ENCODE measurements around the gene DUSP2. TPM values are rescaled to one million over a fixed set of nuclear protein-coding genes. Genes with fewer than 3 reads are reported as not detected.

The DUSP2 gene
- total RNA-seq, 1 experiment from 2014 or later, result 4.9 TPM

GRCh38 chr2:96116879-96117533 lies 28.2 kb downstream of the DUSP2 start:
- Histone ChIP-seq H3K4me1 (ENCODE audit: control insufficient read depth, insufficient read depth, low read length) (no peaks in the 10 kb centered on the region), H3K27ac (ENCODE audit: low read length) (no peak overlapping the region), H3K27me3 (ENCODE audit: control insufficient read depth, insufficient read depth, low read length) (no peaks in the 10 kb centered on the region; the same call in 1 of the 2 replicates), H3K9me3 (ENCODE audit: control insufficient read depth, insufficient read depth, low read depth, low read length) (no peaks in the 10 kb centered on the region), H3K36me3 (ENCODE audit: control insufficient read depth, insufficient read depth, low read length) (no peaks in the 10 kb centered on the region), H3K4me3 (ENCODE audit: low read depth in 2 of 2, low read length in 2 of 2) (peak overlapping the region; percentile 33 to 44)
- TF ChIP-seq TCF7L2 (IDR thresholded peaks at IDR 0.05; ENCODE audit: low read depth, low read length) (no peak), CTCF (IDR thresholded peaks at IDR 0.05) (peak; percentile 98)
- in situ Hi-C loops (cut with HindIII; ENCODE audit: low pct_unique_long_range_greater_than_20kb, low sequenced_read_pairs), result no loop called here
- intact Hi-C loops (cut with micrococcal nuclease; ENCODE audit: unreplicated experiment), result no loop called here
- ATAC-seq (peak; percentile 89), DNase-seq (ENCODE audit: low read depth, low spot score) (no peak)
- ChIA-PET CTCF (interaction anchor here (1.1 to 3.0 kb wide), 3 partner anchors 20 to 95 kb away, joined by 3 to 11 read pairs (median 5); no protein-coding TSS in a partner anchor), POLR2A (no interaction called here)
- no TSS peak for BruUV-seq (replicated peaks)

GRCh38 chr2:96116424-96116878 lies 28.8 kb downstream of the DUSP2 start, which contains the start of gene ADRA2B:
Gene ADRA2B, minus strand, starts transcription at chr2:96116571. Its CDS starts 422 bp downstream, at chr2:96116149.
- in situ Hi-C loops (cut with HindIII; ENCODE audit: low pct_unique_long_range_greater_than_20kb, low sequenced_read_pairs), result no loop called here

More at GRCh38 chr2:96116424-96116878, 28.8 kb downstream of the DUSP2 start, which contains the start of gene ADRA2B:
- BruUV-seq (replicated peaks), result no TSS peak
- Histone ChIP-seq H3K4me1 (ENCODE audit: control insufficient read depth, insufficient read depth, low read length) (no peaks in the 10 kb centered on the region), H3K9me3 (ENCODE audit: control insufficient read depth, insufficient read depth, low read depth, low read length) (no peaks in the 10 kb centered on the region), H3K27ac (ENCODE audit: low read length) (no peak within 1 kb of the TSS), H3K36me3 (ENCODE audit: control insufficient read depth, insufficient read depth, low read length) (no peaks in the 10 kb centered on the region), H3K27me3 (ENCODE audit: control insufficient read depth, insufficient read depth, low read length) (no peaks in the 10 kb centered on the region; the same call in 1 of the 2 replicates), H3K4me3 (ENCODE audit: low read depth in 2 of 2, low read length in 2 of 2) (peak within 1 kb of the TSS; percentile 33 to 44)
- POLR2A ChIA-PET, result no interaction called here
- ATAC-seq (peak; percentile 78), DNase-seq (ENCODE audit: low read depth, low spot score) (no peak)
- CTCF ChIA-PET, result interaction anchor here (1.1 to 3.0 kb wide), 3 partner anchors 21 to 94 kb away, joined by 3 to 11 read pairs (median 5); no protein-coding TSS in a partner anchor
- intact Hi-C loops (cut with micrococcal nuclease; ENCODE audit: unreplicated experiment), result no loop called here
- TF ChIP-seq SIN3A (IDR thresholded peaks at IDR 0.05; ENCODE audit: borderline replicate concordance, insufficient read depth, low read depth, low read length), result no peak
- TF ChIP-seq TCF7L2 (IDR thresholded peaks at IDR 0.05; ENCODE audit: low read depth, low read length), result no peak
- no peak for TF ChIP-seq POLR2AphosphoS5 (IDR thresholded peaks at IDR 0.05; ENCODE audit: low read depth, low read length)
- no peak for TF ChIP-seq REST (IDR thresholded peaks at IDR 0.05; ENCODE audit: insufficient read depth in 1 of 2, low read depth in 2 of 2, low read length in 1 of 2)
- no peak for TF ChIP-seq CTCF (IDR thresholded peaks at IDR 0.05)

All from Panc1 (cell line).